Neural cell (in vitro differentiated cells): ENCODE data around the gene HNRNPM. TPM values are rescaled to one million over a fixed set of nuclear protein-coding genes. Genes with fewer than 3 reads are reported as not detected.

Source experiments
- H2AFZ ChIP-seq: fragments of 200-600, 300-800 bp; sonication (generic), shearing (Covaris generic); 2 replicates; pipeline ENCODE4 v1.6.0; 2014; ENCODE audit warnings: low read depth, mild to moderate bottlenecking, antibody characterized with exemption, low read length, moderate library complexity
- H3F3A ChIP-seq: fragments of 200-600 bp; shearing (Covaris generic); 2 replicates; pipeline ENCODE4 v1.6.1; 2016; ENCODE audit warnings: mild to moderate bottlenecking, moderate library complexity, mixed read lengths, antibody characterized with exemption, low read length; ENCODE audit not compliant: insufficient read depth, poor library complexity, severe bottlenecking
- H3K27ac ChIP-seq: fragments of 200-600, 300-800 bp; sonication (generic), shearing (Covaris generic); 2 replicates; pipeline ENCODE4 v1.5.1; 2014; ENCODE audit warnings: mild to moderate bottlenecking, low read length, moderate library complexity
- H3K27me3 ChIP-seq: fragments of 300-800, 200-600 bp; sonication (generic), shearing (Covaris generic); 2 replicates; pipeline ENCODE4 v1.6.0; 2014; ENCODE audit warnings: mild to moderate bottlenecking, low read depth, low read length, moderate library complexity; ENCODE audit not compliant: insufficient read depth
- H3K36me3 ChIP-seq: fragments of 300-800, 200-600 bp; sonication (generic), shearing (Covaris generic); 2 replicates; pipeline ENCODE4 v1.5.1; 2014; ENCODE audit warnings: mild to moderate bottlenecking, antibody characterized with exemption, low read length, moderate library complexity; ENCODE audit not compliant: insufficient read depth
- H3K4me2 ChIP-seq: fragments of 300-800, 200-600 bp; sonication (generic), shearing (Covaris generic); 2 replicates; pipeline ENCODE4 v1.6.0; 2014; ENCODE audit warnings: mild to moderate bottlenecking, low read length
- H3K4me3 ChIP-seq: fragments of 300-800, 200-600 bp; sonication (generic), shearing (Covaris generic); 2 replicates; pipeline ENCODE4 v1.5.1; 2014; ENCODE audit warnings: mild to moderate bottlenecking, low read length, moderate library complexity
- H3K79me2 ChIP-seq: fragments of 200-600 bp; shearing (Covaris generic); replicated peaks from 2 replicates; pipeline ENCODE4 v1.6.0; 2014; ENCODE audit warnings: mild to moderate bottlenecking, low read length, moderate library complexity; ENCODE audit not compliant: insufficient read depth
- H3K9ac ChIP-seq: fragments of 300-800, 200-600 bp; sonication (generic), shearing (Covaris generic); 2 replicates; pipeline ENCODE4 v1.6.1; 2016; ENCODE audit warnings: mild to moderate bottlenecking, low read length, mixed read lengths
- H3K9me2 ChIP-seq: fragments of 200-600 bp; shearing (Covaris generic); 2 replicates; pipeline ENCODE4 v1.6.1; 2016; ENCODE audit warnings: mild to moderate bottlenecking, low read length, mixed read lengths; ENCODE audit not compliant: insufficient read depth
- H3K9me3 ChIP-seq: fragments of 200-600, 300-800 bp; sonication (generic), shearing (Covaris generic); 2 replicates; pipeline ENCODE4 v1.6.1; 2016; ENCODE audit warnings: mild to moderate bottlenecking, mixed run types, low read length, moderate library complexity, mixed read lengths
- H4K20me1 ChIP-seq: fragments of 200-600 bp; shearing (Covaris generic); 2 replicates; pipeline ENCODE4 v1.6.1; 2016; ENCODE audit warnings: mild to moderate bottlenecking, mixed run types; ENCODE audit not compliant: insufficient read depth
- EP300 ChIP-seq: fragments of 450-650 bp; conservative IDR thresholded peaks from 2 replicates; pipeline ENCODE4 v1.6.1; 2014; ENCODE audit warnings: antibody characterized with exemption, mild to moderate bottlenecking, moderate library complexity; ENCODE audit not compliant: poor library complexity, severe bottlenecking
- EZH2 ChIP-seq: fragments of 200-600, 300-800 bp; shearing (Covaris generic), sonication (generic); IDR thresholded peaks from 2 replicates; pipeline ENCODE4 v1.6.1; 2014; ENCODE audit warnings: antibody characterized with exemption, low read length, borderline replicate concordance, mild to moderate bottlenecking; ENCODE audit not compliant: insufficient read depth, poor library complexity, severe bottlenecking
- MXI1 ChIP-seq: fragments of 450-650 bp; conservative IDR thresholded peaks from 2 replicates; pipeline ENCODE4 v1.6.1; 2014; ENCODE audit warnings: antibody characterized with exemption, mild to moderate bottlenecking; ENCODE audit not compliant: poor library complexity, severe bottlenecking
- POLR2AphosphoS5 ChIP-seq: IDR thresholded peaks from 2 replicates; pipeline ENCODE4 v1.6.1; 2012
- RAD21 ChIP-seq: fragments of 450-650 bp; conservative IDR thresholded peaks from 2 replicates; pipeline ENCODE4 v1.6.1; 2014; ENCODE audit warnings: antibody characterized with exemption, mild to moderate bottlenecking, moderate library complexity
- SMC3 ChIP-seq: fragments of 450-650 bp; conservative IDR thresholded peaks from 2 replicates; pipeline ENCODE4 v1.6.1; 2014; ENCODE audit warnings: antibody characterized with exemption, mild to moderate bottlenecking, moderate library complexity; ENCODE audit not compliant: poor library complexity
- TAF1 ChIP-seq: IDR thresholded peaks from 2 replicates; pipeline ENCODE4 v1.6.1; 2012; ENCODE audit warnings: low read depth
- polyA plus RNA-seq: library from polyadenylated mRNA; depleted of rRNA; stranded (reverse); fragments of >200 nt; gene quantifications from 2 replicates; pipeline ENCODE4 v1.2.3, GENCODE V29; 2014
- TF ChIP-seq, protein P1 (sequence below): IDR thresholded peaks from 2 replicates; pipeline ENCODE4 v1.6.1; 2012; ENCODE audit warnings: borderline replicate concordance
- TF ChIP-seq, protein P2 (sequence below): fragments of 450-650 bp; IDR thresholded peaks from 2 replicates; pipeline ENCODE4 v1.5.1; 2014; ENCODE audit warnings: antibody characterized with exemption, mild to moderate bottlenecking, moderate library complexity; ENCODE audit not compliant: poor library complexity, severe bottlenecking

Gene HNRNPM
- polyA plus RNA-seq, 1 donor from 2014 or later = 91.7 TPM

DNA sequence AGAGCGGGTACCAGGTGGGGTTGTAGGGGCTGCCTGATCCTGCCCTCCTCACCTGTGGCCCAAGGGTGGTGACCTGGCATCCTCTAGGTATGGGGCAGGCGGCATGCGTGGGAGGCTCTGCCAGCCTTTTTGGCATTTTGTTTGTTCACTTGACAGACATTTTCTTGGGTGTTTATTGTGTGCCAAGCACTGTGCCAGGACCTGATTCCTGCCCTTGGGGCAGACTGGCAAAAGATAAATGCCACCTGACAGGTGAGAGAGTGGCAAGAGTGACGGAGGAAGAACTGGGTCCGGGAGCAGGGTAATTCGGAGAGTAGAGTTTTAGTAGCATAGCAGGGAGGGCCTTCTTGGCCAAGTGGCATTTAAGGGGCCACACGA lies 48.6 kb upstream of the HNRNPM start:
- Histone ChIP-seq H3K36me3 (no peaks in the 10 kb centered on the region), H3K9me2 (no peaks in the 10 kb centered on the region), H3K9me3 (no peaks in the 10 kb centered on the region), H4K20me1 (peaks cover 37% of the 10 kb centered on the region), H3K4me3 (no peak overlapping the region), H3F3A (no peaks in the 10 kb centered on the region), H2AFZ (no peak overlapping the region), H3K9ac (no peak overlapping the region), H3K27ac (no peak overlapping the region), H3K4me2 (no peak overlapping the region), H3K79me2 (peaks cover 55% of the 10 kb centered on the region), H3K27me3 (no peaks in the 10 kb centered on the region)
- TF ChIP-seq, protein P1, sequence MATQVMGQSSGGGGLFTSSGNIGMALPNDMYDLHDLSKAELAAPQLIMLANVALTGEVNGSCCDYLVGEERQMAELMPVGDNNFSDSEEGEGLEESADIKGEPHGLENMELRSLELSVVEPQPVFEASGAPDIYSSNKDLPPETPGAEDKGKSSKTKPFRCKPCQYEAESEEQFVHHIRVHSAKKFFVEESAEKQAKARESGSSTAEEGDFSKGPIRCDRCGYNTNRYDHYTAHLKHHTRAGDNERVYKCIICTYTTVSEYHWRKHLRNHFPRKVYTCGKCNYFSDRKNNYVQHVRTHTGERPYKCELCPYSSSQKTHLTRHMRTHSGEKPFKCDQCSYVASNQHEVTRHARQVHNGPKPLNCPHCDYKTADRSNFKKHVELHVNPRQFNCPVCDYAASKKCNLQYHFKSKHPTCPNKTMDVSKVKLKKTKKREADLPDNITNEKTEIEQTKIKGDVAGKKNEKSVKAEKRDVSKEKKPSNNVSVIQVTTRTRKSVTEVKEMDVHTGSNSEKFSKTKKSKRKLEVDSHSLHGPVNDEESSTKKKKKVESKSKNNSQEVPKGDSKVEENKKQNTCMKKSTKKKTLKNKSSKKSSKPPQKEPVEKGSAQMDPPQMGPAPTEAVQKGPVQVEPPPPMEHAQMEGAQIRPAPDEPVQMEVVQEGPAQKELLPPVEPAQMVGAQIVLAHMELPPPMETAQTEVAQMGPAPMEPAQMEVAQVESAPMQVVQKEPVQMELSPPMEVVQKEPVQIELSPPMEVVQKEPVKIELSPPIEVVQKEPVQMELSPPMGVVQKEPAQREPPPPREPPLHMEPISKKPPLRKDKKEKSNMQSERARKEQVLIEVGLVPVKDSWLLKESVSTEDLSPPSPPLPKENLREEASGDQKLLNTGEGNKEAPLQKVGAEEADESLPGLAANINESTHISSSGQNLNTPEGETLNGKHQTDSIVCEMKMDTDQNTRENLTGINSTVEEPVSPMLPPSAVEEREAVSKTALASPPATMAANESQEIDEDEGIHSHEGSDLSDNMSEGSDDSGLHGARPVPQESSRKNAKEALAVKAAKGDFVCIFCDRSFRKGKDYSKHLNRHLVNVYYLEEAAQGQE = no peak
- TF ChIP-seq EZH2 = no peak
- TF ChIP-seq MXI1 = no peak
- TF ChIP-seq, protein P2, sequence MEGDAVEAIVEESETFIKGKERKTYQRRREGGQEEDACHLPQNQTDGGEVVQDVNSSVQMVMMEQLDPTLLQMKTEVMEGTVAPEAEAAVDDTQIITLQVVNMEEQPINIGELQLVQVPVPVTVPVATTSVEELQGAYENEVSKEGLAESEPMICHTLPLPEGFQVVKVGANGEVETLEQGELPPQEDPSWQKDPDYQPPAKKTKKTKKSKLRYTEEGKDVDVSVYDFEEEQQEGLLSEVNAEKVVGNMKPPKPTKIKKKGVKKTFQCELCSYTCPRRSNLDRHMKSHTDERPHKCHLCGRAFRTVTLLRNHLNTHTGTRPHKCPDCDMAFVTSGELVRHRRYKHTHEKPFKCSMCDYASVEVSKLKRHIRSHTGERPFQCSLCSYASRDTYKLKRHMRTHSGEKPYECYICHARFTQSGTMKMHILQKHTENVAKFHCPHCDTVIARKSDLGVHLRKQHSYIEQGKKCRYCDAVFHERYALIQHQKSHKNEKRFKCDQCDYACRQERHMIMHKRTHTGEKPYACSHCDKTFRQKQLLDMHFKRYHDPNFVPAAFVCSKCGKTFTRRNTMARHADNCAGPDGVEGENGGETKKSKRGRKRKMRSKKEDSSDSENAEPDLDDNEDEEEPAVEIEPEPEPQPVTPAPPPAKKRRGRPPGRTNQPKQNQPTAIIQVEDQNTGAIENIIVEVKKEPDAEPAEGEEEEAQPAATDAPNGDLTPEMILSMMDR = no peak
- TF ChIP-seq POLR2AphosphoS5 = no peak
- TF ChIP-seq TAF1 = no peak
- no peak for TF ChIP-seq RAD21
- no peak for TF ChIP-seq SMC3
- no peak for TF ChIP-seq EP300

DNA sequence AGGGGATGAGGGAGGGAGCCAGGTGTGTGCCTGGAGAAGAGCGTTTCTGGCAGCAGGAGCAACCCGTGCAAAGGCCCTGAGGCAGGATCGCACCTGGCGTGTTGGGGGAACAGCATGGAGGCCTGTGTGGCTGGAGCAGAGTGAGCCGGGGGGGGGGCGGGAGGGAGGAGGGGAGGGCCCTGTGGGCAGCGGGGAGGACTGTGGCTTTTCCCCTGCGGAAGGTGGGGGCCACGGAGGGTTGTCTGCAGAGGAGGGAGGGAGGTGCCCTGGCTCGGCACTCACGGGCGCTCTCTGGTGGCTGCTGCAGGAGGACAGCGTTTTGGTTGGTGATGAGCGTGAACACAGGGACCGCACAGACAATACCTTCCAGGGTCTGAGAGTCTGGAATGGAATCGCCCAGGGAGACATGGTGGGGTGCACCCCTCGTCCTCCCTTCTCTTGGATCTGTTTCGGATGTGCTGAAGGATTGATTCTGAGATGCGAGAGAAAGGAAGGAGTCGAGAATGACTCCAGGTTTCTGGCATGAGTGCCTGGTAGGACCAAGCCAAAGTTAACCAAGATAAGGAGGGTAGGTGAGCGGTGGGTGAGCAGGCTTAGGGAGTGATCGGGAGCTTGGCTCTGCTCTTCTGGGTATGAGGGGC lies 48.1 kb upstream of the HNRNPM start:
- peaks cover 32% of the 10 kb centered on the region for H4K20me1 ChIP-seq
- no peak overlapping the region for H3K4me2 ChIP-seq
- TF ChIP-seq MXI1 (no peak), TAF1 (no peak), POLR2AphosphoS5 (no peak), SMC3 (no peak), RAD21 (no peak), EZH2 (no peak), EP300 (no peak)
- TF ChIP-seq, protein P2 = no peak
- TF ChIP-seq, protein P1 = no peak
- H3K27me3 ChIP-seq = no peaks in the 10 kb centered on the region
- no peaks in the 10 kb centered on the region for H3K36me3 ChIP-seq
- no peaks in the 10 kb centered on the region for H3K9me3 ChIP-seq
- no peak overlapping the region for H3K9ac ChIP-seq
- no peak overlapping the region for H3K4me3 ChIP-seq
- H3K79me2 ChIP-seq = peaks cover 49% of the 10 kb centered on the region
- H2AFZ ChIP-seq = no peak overlapping the region
- no peaks in the 10 kb centered on the region for H3F3A ChIP-seq
- H3K27ac ChIP-seq = no peak overlapping the region
- H3K9me2 ChIP-seq = no peaks in the 10 kb centered on the region
